HPDE6-E6E7 (cell line): ENCODE results near the gene ZNF586.
A peak's percentile ranks its signal among the peaks of the same experiment; 100 is the strongest.
"Not testable (repeated sequence)": the region's sequence is repeated elsewhere in the genome, so short reads cannot be mapped to it uniquely, and the experiment has no call there.

Experiments used
- DNase-seq: peaks from one replicate; pipeline ENCODE4 v3.0.0; 2011; ENCODE audit warnings: missing footprints; ENCODE audit errors: extremely low spot score

Gene ZNF586

DNA sequence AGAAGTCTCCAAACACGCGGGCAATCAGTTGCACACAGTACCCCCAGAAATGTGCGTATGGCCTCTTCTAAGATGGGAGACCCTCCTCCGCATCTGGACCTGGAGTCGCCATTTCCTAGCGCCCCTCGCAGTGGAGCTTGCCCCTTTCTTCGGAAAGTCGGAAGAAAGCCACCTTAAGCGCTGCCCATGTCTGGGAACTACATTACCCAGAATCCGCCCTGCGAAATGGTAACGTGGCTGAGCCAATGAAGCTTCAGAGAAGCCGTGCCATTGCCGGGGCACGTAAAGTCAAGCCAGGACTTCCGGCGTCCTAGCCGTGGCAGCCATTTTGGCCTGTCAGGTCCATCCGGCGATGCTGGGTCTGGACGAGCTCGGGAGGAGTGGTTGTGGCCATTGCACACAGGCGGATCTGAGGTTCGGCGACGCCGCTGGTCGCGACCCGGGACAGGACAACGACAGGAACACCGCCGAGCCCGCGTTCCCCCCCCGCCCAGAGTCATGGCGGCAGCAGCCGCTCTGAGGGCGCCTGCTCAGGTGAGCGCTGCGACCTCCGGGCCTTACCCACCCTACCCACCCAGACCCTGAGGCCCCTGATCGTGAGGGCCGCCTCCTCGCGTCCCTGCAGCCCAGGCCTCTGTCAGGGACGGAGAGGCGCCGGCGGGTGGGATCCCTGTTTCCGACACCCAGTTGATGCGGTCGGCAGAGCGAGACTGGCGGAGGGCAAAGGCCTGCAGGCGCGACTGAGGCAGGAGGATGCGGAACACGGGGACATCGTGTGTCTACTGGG is at the start of gene ZNF586:
Gene ZNF586, plus strand, starts transcription at position 332 of the 787 bp plus-strand sequence. Its CDS starts 167 bp downstream, at position 499.
- peak; percentile 99 for DNase-seq

DNA sequence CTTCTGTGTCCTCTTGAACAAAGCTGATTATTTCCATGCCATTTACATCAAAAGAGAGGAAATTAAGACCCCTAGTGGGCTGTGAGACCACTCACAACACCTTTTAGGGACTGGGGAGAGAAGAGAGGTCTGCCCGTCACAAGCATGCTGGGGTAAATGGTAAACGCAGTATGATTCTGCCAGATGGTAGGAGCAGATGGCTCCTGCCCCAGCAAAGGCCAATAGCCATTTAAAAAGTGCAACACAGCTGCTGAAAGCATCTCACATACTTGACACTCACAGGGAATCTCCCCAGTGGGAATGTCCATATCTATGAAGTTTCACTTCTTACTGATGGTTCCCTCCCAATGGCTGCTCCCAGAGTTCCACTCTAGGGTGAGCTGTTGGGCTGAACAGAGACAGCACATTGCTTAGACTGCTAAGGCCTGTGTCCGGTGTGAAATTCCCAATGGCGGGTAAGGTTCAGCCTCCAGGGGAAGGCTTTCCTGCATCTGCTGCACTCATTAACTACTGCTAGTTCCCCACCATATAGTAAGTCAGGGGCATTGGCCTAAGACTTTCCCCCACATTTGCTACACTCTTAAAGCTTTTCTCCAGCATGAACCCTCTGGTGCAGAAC is 49.5 kb upstream of the ZNF586 start:
- no peak for DNase-seq

DNA sequence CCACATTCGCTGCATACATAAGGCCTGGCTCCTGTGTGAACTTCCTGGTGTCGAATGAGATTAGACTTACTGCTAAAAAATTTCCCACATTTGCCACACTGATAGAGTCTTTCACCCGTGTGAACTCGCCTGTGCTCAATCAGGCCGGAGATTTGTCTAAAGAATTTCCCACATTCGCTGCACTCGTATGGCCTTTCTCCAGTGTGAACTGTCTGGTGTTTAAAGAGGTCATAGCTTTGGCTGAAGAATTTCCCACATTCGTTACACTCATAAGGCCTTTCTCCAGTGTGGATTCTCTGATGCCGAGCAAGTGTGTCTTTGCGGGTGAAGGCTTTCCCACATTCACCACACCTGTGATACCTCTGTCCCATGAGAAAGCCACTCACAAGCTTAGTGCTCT is 48.6 kb upstream of the ZNF586 start:
- no peak for DNase-seq

DNA sequence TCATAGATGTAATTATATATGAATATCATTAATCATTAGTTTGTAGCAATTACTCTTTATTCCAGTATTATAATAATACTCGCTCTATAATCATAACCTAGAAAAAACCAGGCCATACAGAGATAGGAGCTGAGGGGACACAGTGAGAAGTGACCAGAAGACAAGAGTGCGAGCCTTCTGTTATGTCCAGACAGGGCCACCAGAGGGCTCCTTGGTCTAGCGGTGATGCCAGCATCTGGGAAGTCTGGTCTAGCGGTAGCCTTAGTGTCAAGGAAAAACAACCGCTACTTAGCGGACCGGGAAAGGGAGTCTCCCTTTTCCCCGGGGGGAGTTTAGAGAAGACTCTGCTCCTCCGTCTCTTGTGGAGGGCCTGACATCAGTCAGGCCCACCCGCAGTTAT is 31.2 kb upstream of the ZNF586 start:
- not testable (repeated sequence) for DNase-seq

DNA sequence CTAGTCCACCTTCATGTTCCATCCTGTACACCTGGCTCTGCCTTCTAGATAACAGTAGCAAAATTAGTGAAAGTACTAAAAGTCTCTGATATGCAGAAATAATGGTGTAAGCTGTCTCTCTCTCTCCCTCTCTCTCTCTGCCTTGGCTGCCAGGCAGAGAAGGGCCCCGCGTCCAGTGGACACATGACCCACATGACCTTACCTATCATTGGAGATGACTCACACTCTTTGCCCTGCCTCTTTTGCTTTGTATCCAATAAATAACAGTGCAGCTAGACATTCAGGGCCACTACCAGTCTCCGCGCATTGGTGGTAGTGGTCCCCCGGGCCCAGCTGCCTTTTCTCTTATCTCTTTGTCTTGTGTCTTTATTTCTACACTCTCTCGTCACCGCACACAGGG is 30.7 kb upstream of the ZNF586 start:
- not testable (repeated sequence) for DNase-seq

DNA sequence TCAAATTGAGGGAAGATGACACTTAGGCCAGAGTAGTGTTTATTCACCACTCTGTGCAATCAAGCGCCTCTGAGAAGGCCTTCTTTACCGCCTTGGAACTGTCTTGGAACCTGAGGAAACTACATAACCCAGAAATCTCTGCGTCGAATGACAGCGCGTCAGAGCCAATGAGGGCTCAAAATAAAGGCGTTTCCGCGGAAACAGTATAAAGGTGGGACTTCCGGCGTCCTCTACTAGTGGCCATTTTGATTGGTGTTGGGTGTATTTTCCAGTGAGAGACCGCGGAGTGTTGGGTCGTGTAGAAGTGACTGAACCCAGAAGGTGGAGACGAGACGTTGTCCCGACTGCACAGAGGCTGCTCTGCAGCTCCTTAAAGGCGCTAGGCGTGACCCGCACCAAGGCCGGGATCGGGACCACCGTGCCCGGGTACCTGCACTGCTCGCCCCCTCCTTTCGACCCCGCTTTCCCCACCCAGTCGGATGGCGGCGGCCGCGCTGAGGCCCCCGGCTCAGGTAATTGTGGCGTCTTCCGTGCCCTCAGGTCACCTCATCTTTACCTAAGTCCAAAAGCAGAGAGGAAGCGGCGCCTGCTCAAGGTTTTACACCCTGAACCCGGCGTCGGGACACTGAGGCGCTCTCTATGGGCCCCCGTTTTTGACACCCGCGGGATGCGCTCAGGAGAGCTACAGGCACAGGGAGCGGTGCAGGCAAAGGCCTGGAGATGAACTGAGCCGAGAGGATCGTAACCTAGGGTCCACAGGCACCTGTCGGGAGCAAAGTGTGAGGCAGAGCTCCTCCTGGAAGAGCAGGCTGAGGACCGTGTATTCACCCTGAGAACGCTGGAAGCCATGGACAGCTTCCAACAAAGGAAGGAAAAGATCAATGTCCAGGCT is 22.6 kb upstream of the ZNF586 start, which contains the start of gene ZNF776:
Gene ZNF776, plus strand, starts transcription at position 236 of the 892 bp plus-strand sequence. Its CDS starts 244 bp downstream, at position 480.
- DNase-seq: peak; percentile 88

DNA sequence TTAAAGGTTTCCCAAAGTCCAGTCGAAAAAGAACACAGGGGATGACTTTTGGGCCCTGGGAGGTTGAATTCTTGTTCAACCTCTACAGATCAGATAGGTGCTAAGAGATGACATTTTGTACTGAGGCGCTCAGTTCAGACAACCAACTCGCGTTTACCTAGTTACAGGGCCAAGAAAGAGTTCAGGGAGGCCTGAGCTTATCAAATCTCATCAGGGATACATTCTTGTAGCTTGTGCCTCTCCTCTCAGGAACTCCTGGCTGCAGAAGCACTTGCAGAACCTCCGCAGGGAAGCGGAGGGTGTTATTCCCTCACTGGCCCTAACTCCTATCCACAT is 22.0 kb upstream of the ZNF586 start:
- DNase-seq: no peak

DNA sequence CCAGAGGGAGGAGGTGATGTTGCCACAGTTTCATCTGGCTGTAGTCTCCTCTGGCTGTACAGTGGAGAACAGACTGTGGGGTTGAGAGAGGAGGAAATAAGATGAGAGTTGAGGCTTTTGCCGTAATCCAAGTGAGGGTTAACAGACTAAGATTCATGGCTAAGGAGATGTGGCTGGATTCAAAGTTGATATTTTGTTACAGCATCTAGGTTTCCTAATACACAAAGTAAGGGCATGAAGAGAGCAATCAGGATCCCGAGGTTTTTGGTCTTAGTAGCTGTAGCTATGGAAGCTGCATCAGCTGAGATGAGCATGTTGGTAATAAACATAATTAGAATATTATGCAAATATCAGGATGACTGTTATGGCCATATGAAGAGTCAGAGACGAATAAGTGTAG is 21.4 kb upstream of the ZNF586 start:
- no peak for DNase-seq

DNA sequence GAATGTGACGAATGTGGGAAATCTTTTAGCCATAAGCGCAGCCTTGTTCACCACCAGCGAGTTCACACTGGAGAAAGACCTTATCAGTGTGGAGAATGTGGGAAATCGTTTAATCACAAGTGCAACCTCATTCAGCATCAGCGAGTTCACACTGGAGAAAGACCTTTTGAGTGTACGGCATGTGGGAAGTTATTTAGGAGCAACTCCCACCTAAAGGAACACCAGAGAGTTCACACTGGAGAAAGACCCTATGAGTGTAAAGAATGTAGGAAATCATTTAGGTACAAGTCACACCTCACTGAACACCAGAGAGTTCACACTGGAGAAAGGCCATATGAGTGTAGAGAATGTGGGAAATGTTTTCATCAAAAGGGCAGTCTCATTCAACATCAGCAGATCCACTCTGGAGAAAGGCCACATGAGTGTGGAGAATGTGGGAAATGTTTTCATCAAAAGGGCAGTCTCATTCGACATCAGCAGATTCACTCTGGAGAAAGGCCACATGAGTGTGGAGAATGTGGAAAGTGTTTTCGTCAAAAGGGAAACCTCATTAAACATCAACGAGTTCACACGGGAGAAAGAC is 15.3 kb upstream of the ZNF586 start:
- DNase-seq: no peak

DNA sequence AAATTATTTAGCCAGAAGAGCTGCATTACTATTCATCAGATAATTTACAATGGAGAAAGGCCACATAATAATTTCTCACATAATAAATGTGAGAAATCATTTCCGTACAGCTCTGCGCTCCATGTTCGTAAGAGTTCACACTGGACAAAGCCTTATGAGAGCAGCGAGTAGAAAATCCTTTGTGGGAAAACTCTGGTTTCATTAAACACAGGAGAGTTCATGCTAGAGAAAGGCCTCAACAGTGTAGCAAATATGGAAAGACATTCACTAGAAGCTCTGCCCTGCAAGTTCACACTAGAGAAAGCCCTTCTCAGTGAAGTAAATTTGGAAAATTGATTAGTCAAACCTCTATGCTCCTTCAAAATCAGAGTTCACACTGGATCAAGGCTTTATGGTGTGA is 14.4 kb upstream of the ZNF586 start:
- no peak for DNase-seq

DNA sequence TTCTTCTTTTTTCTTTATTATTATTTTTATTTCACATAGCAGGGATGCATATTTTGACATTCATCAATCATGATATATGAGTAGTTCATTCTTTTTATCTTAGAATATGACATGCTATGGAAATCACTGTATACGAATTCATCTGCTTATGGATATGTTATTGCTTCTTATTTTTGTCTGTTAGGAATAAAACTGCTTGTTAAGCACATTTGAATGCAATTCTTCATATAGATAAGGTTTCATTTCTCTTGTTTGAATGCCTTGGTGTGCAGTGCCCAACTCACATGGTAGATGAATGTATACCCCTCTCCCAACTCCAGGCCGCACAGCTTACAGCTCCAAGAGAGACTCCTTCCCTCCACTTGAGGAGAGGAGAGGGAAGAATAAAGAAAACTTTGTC is 11.5 kb upstream of the ZNF586 start:
- DNase-seq: no peak

DNA sequence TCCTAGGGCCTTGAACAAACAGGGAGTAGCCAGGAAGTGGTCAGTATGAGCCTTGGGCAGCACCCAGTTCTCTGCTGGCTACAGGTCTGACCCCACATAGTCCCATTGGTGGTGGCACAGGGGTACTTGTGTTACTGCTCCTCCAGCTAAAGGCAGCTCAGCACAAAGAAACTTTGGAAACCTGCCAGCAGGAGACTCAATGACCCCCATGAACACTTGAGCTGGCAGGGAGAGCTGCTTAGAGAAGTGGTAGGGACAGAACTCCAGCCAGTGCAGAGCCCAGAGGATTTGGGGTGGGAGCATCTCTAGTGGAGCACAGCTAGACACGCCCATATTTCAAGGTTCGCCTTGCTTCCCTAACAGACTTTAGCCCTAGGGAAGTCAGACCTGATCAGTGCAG is 10.4 kb upstream of the ZNF586 start:
- DNase-seq: no peak

DNA sequence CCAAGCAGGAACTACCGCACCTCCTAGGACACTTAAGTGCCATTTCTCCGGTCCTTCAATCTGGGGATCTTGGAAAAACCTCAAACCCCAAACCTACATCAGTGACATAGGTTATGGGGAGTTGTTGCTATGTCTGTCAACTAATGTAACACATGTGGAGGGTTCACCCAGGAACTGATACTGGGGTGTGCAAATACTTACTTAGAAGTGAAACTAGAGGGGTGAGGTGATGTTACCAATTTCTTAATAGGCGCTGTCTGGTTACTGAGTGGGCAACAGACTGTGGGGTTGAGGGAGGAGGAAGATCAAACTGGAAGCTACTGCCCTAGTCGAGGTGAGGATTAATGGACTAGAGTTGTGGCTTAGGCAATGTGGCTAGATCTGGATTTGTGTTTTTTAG is 1.9 kb downstream of the ZNF586 start:
- DNase-seq: no peak

DNA sequence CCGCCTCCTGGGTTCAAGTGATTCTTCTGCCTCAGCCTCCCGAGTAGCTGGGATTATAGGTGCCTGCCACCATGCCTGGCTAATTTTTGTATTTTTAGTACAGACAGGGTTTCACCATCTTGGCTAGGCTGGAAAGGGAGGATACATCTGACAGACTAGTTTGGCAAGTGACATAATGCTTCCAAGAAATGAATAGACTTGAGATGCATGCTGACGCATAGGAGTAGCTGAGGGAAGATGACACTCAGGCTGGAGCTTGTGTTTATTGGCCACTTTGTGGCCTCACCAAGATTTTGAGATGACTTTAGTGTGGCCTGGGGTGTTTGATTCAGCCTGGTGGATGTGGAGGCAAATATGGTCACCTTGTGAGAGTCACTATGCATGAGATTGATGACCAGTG is 4.0 kb downstream of the ZNF586 start:
- DNase-seq: no peak

DNA sequence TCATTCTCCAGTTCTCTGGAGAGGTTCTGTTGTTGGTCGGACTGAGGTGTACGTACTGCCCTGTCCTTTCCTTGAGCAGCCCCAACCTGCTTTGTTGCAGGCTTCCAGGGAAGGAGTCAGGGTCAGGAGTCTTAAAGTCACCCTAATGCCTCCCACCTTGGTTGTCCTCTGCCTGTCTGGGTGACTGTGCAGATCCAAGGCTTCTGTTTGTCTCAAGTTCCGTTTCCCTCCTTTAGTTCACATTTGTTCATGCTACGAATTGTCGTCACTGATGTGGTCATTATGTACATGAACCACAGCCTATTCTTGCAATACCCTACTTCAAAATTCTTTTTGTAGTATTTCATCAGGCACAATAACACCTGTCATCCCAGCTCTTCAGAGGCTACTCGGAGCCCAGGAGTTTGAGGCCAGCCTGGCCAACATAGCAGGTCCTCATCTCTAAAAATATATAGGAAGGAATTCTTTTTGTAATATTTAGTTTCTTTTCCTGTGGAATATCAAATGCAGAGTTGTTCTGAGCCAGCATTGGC is 7.4 kb downstream of the ZNF586 start:
- no peak for DNase-seq

DNA sequence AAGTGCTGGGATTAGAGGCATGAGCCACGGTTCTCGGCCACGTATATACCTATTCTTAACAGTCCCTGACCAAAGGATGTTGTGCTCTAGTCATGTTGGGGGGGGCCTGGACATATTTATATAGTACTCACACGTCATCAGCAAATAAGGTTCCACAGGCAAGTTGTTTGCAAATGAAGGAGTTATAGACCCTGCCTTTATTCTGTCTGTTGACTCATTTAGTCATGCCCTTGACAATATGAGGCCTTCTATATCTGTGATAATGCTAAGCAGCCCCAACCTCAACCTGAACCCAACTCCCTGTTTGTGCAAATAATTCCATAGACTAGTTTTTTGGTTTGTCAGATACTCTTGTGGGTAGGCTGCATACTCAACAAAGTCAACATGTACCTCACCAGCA is 8.9 kb downstream of the ZNF586 start:
- no peak for DNase-seq

DNA sequence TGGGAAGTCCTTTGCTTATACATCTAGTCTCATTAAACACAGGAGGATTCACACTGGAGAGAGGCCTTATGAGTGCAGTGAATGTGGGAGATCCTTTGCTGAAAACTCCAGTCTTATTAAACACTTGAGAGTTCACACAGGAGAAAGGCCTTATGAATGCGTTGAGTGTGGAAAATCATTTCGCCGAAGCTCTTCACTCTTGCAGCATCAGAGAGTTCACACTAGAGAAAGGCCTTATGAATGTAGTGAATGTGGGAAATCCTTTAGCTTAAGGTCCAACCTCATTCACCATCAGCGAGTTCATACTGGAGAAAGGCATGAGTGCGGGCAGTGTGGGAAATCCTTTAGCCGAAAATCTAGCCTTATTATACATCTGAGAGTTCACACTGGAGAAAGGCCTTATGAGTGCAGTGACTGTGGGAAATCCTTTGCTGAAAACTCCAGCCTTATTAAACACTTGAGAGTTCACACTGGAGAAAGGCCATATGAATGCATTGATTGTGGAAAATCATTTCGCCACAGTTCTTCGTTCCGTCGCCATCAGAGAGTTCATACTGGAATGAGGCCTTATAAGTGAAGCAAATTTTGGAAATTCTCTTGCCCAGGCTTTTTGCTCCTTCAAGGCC is 9.9 kb downstream of the ZNF586 start:
- no peak for DNase-seq

DNA sequence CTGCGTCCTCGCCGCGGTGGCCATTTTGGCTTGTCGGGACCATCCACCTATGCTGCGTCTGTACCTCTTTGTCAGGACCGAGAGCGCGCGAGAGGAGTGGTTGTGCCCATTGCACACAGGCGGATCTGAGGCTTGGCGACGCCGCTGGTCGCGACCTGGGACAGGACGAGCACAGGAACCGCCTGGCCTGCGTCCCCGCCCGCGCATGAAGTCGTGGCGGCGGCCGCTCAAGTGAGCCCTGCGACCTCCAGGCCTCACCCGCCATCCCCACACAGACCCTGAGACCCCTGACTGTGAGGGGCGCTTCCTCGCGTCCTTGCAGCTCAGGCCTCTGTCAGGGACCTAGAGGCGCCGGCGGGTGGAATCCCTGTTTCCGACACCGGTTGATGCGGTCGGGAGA is 16.8 kb downstream of the ZNF586 start:
- DNase-seq: no peak

DNA sequence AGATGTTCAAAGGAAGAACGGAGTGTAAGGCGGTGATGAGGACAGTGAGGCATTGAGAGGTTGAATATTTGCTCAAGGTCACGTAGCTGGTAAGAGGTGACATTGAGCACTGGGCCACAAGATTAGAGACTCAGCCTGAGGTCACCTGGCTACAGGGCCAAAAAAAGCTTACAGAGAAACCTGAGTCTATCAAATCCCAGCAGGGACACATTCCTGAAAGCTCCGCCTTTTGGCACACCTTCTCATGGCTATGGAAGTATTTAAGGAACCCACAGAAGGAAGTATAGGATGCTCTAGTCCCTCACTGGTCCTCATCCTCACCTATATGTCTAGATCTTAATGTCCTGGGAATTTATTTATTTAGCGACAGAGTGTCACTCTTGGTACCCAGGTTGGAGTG is 17.4 kb downstream of the ZNF586 start:
- DNase-seq: no peak

DNA sequence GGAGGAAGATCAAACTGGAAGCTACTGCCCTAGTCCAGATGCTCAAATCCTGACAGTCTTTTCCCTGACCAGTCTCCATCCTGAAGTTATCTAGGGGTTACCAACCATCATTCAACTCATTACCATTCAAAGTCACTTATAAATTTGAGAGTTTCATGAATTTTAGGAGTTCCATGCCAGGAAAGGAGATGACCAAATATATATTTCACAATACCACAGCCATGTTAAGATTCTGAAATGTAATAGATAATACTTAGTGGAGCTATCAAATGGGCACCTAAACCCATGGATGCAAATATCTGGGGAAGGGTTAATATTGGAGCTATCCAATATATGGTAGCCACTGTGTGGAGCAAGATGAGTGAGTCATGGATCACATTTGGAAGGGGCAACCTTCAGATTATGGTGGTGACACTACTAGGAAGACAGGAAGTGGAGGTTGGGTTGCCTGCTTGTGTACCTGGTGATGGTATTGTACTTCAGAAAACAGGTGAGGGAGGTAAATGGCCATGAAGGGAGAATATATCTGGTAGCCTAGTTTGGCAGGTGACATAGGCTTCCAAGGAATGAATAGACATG is 18.7 kb downstream of the ZNF586 start:
- no peak for DNase-seq

DNA sequence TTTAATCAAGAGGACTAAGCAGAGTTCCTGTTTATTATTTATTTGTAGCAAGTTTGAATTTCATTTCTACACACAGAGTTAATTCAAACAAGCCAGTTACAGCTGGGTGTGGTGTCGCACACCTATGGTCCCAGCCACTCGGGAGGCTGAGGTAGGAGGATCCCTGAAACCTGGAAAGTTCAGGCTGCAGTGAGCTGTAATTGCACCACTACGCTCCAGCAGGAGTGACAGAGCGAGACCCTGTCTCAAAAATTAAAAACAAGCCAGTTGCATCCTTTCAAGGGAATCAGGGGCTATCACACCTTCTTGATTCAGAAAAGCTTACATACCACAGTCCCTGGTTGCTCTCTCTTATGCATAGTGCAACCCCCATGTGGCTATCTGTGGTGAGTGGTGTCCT is 19.8 kb downstream of the ZNF586 start:
- DNase-seq: no peak
